Endothelial cell of umbilical vein (primary cell): ENCODE data around the gene OR5H1. TPM values are rescaled to one million over a fixed set of nuclear protein-coding genes. Genes with fewer than 3 reads are reported as not detected.

Source experiments
- BruUV-seq: library from RNA; stranded (reverse); fragments of 400-500 nt; replicated peaks from 2 replicates; lab custom pipeline; 2021; lab: Mats Ljungman, UMichigan
- CTCF ChIA-PET: fragments of 300-600, 350-600 bp; sonication (Branson Sonifier 250); formaldehyde crosslinking; loops from one replicate; lab custom pipeline; 2021; ENCODE audit warnings: antibody characterized with exemption, inconsistent platforms; lab: Charles Lee
- POLR2A ChIA-PET: fragments of 300-600, 350-600 bp; sonication (Branson Sonifier 250); formaldehyde crosslinking; loops from one replicate; lab custom pipeline; 2021; ENCODE audit warnings: antibody characterized with exemption, inconsistent platforms; lab: Charles Lee
- DNase-seq: peaks from one replicate; pipeline ENCODE4 v3.0.0-alpha.2; 2011; ENCODE audit warnings: low read depth, low spot score
- FAIRE-seq: peaks from 2 replicates; lab custom pipeline; 2011; peaks lifted over from hg19 to GRCh38; lab: Jason Lieb, UNC
- H2AFZ ChIP-seq: 2 replicates; pipeline ENCODE4 v1.6.0; 2012; ENCODE audit warnings: low read depth, low read length, control low read depth, inconsistent platforms
- H3K27ac ChIP-seq: 2 replicates; pipeline ENCODE4 v1.5.1; 2011; ENCODE audit warnings: low read depth, mild to moderate bottlenecking, control low read depth, low read length, moderate library complexity; ENCODE audit not compliant: insufficient read depth
- H3K27me3 ChIP-seq, 2 experiments: 2 replicates each; pipeline versions ENCODE4 v1.6.0 to v1.6.1; 2011; ENCODE audit warnings: low read length in 2 of 2, mixed read lengths in 1 of 2; ENCODE audit not compliant: control insufficient read depth in 2 of 2, insufficient read depth in 2 of 2
- H3K36me3 ChIP-seq, 2 experiments: 2 replicates in 1 of 2; 3 replicates in 1 of 2; pipeline ENCODE4 v1.5.1; 2011; ENCODE audit warnings: low read length in 2 of 2, mild to moderate bottlenecking in 1 of 2, moderate library complexity in 1 of 2; ENCODE audit not compliant: control insufficient read depth in 2 of 2, insufficient read depth in 2 of 2; ENCODE audit errors: extremely low read depth in 1 of 2
- H3K4me1 ChIP-seq: 3 replicates; pipeline ENCODE4 v1.5.1; 2011; ENCODE audit warnings: mild to moderate bottlenecking, low read length; ENCODE audit not compliant: control insufficient read depth, insufficient read depth; ENCODE audit errors: extremely low read depth
- H3K4me2 ChIP-seq: 2 replicates; pipeline ENCODE4 v1.6.1; 2011; ENCODE audit warnings: low read length, control low read depth, mixed read lengths; ENCODE audit not compliant: insufficient read depth
- H3K4me3 ChIP-seq, 3 experiments: fragments of 200-600 bp in 1 of 3; sonication (generic), shearing (Covaris generic) in 1 of 3; replicated peaks in 1 of 3; 2 replicates each; pipeline ENCODE4 v1.5.1; 2011 to 2016; ENCODE audit warnings: control low read depth in 3 of 3, low read length in 3 of 3, mild to moderate bottlenecking in 2 of 3, inconsistent platforms in 1 of 3, low read depth in 1 of 3, moderate library complexity in 1 of 3; ENCODE audit not compliant: insufficient read depth in 1 of 3
- H3K79me2 ChIP-seq: 2 replicates; pipeline ENCODE4 v1.6.0; 2012; ENCODE audit warnings: low read length, inconsistent platforms; ENCODE audit not compliant: control insufficient read depth, insufficient read depth
- H3K9ac ChIP-seq: replicated peaks from 2 replicates; pipeline ENCODE3; 2011; ENCODE audit warnings: low read length, control low read depth; ENCODE audit not compliant: insufficient read depth; ENCODE audit errors: extremely low read depth
- H3K9me1 ChIP-seq: replicated peaks from 3 replicates; pipeline ENCODE4 v1.6.0; 2011; ENCODE audit warnings: mild to moderate bottlenecking, low read length; ENCODE audit not compliant: control insufficient read depth, insufficient read depth; ENCODE audit errors: extremely low read depth
- H3K9me3 ChIP-seq: replicated peaks from 2 replicates; pipeline ENCODE4 v1.5.1; 2012; ENCODE audit warnings: low read length, inconsistent platforms; ENCODE audit not compliant: control insufficient read depth, insufficient read depth
- H4K20me1 ChIP-seq: replicated peaks from 2 replicates; pipeline ENCODE3; 2011; ENCODE audit warnings: mild to moderate bottlenecking, low read length; ENCODE audit not compliant: control insufficient read depth, insufficient read depth; ENCODE audit errors: extremely low read depth
- EZH2 ChIP-seq: IDR thresholded peaks from 2 replicates; pipeline ENCODE4 v1.6.1; 2012; ENCODE audit warnings: borderline replicate concordance, low read depth, mild to moderate bottlenecking, moderate library complexity, low read length, inconsistent platforms; ENCODE audit not compliant: severe bottlenecking
- FOS ChIP-seq: IDR thresholded peaks from 2 replicates; pipeline ENCODE4 v1.6.1; 2011; ENCODE audit warnings: mild to moderate bottlenecking, low read length, moderate library complexity, borderline replicate concordance; ENCODE audit not compliant: insufficient read depth
- GATA2 ChIP-seq: IDR thresholded peaks from 2 replicates; pipeline ENCODE4 v1.7.0; 2011; ENCODE audit warnings: low read depth, mild to moderate bottlenecking, moderate library complexity, mixed read lengths, low read length; ENCODE audit not compliant: insufficient read length, insufficient read depth
- JUN ChIP-seq: IDR thresholded peaks from 2 replicates; pipeline ENCODE4 v1.6.1; 2011; ENCODE audit warnings: borderline replicate concordance, low read depth; ENCODE audit not compliant: insufficient read length, insufficient read depth
- MAX ChIP-seq: IDR thresholded peaks from 2 replicates; pipeline ENCODE4 v1.6.1; 2011; ENCODE audit not compliant: insufficient read depth, insufficient read length
- MYC ChIP-seq: IDR thresholded peaks from one replicate; pipeline ENCODE4 v1.6.1; 2011; ENCODE audit warnings: mild to moderate bottlenecking, low read depth, low read length
- POLR2A ChIP-seq: IDR thresholded peaks from 2 replicates; pipeline ENCODE4 v1.6.1; 2012; ENCODE audit warnings: low read depth, mild to moderate bottlenecking, control low read depth, low read length
- POLR2AphosphoS5 ChIP-seq: IDR thresholded peaks from 2 replicates; pipeline ENCODE4 v1.6.1; 2012; ENCODE audit warnings: low read depth, mild to moderate bottlenecking, control low read depth, low read length, moderate library complexity; ENCODE audit not compliant: insufficient read depth
- dilution Hi-C: fragments of 300-500 bp; cut with MboI; formaldehyde crosslinking; loops from one replicate; pipeline ENCODE4 v1.15.0; 2019; ENCODE audit warnings: low sequenced_read_pairs; ENCODE audit not compliant: extremely low pct_ligation_motif_present
- intact Hi-C: fragments of 100-400 bp; cut with micrococcal nuclease; formaldehyde crosslinking; loops from one replicate; pipeline ENCODE4 v1.10.0; 2022
- polyA plus RNA-seq, 4 experiments: library from polyadenylated mRNA; depleted of rRNA in 3 of 4; stranded (reverse) in 3 of 4; unstranded in 1 of 4; fragments of >200 nt; gene quantifications; 2 replicates each; pipeline versions ENCODE4 v1.2.1 to v1.2.3, GENCODE V29; 2011 to 2012; ENCODE audit warnings: missing spikeins in 1 of 4
- total RNA-seq: library from RNA; stranded (reverse); gene quantifications from 2 replicates; pipeline ENCODE4 v1.2.3, GENCODE V29; 2021
- TF ChIP-seq, protein P1 (sequence below), 2 donors: IDR thresholded peaks; 1 replicate in 1 of 2; 2 replicates in 1 of 2; pipeline ENCODE4 v1.5.1; 2011; ENCODE audit warnings: low read length in 2 of 2, mild to moderate bottlenecking in 2 of 2, moderate library complexity in 2 of 2, control low read depth in 1 of 2, inconsistent platforms in 1 of 2, low read depth in 1 of 2; ENCODE audit not compliant: insufficient read depth in 1 of 2; ENCODE audit errors: extremely low read depth in 1 of 2

The OR5H1 gene
- total and polyA plus RNA-seq, 2 donors (not counting 3 experiments of a cell fraction or from before 2014, with no cell fraction given) = not detected

DNA sequence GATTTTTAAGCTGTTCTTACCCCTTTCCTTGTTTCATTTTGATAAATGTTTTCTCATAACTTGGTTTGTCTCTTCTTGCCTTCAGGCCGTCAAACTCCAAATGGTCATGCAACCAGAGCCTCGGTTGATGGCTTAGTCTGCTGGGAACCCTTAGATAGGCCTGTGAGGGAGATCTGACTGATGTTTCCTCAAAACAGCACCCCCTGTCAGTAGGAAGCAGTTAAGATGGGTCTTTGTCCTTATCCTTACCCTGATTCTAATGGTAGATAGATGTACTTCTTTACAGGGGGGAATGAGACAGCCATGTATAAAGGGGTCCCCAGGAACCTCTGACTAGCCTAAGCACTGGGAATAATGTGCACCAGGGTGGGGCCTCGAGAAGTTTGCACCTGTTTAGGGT, 16.3 kb upstream of the OR5H1 start:
- FAIRE-seq = no peak
- intact Hi-C loops = no loop called here

DNA sequence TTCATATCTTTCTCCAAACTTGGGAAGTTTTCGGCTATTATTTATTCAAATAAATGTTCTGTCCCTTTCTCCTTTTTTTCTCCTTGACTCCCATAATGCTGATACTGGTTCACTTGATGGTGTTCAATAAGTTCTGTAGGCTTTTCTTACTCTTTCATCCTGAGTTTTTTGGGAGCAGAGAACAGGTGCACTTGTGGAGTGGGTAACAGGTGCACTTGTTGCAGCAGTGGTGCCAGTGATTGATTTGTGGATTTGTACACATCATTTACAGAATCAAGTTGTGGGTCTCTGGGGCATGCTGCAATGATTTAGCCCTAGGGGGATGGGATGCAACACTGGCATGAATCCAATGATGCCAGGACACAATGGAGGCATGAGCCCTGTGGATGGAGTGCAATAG, 14.8 kb upstream of the OR5H1 start:
- no TSS peak for BruUV-seq
- no peaks in the 10 kb centered on the region for H3K36me3 ChIP-seq
- no peak overlapping the region for H2AFZ ChIP-seq
- no peaks in the 10 kb centered on the region for H4K20me1 ChIP-seq
- H3K27ac ChIP-seq = no peak overlapping the region
- H3K4me3 ChIP-seq = no peak overlapping the region
- intact Hi-C loops = no loop called here
- H3K9me1 ChIP-seq = no peaks in the 10 kb centered on the region
- H3K9me3 ChIP-seq = no peaks in the 10 kb centered on the region
- H3K4me1 ChIP-seq = no peaks in the 10 kb centered on the region
- CTCF ChIA-PET = no interaction called here
- DNase-seq (no peak), FAIRE-seq (no peak)
- no peak overlapping the region for H3K9ac ChIP-seq
- dilution Hi-C loops = no loop called here
- TF ChIP-seq POLR2A (no peak), EZH2 (no peak), POLR2AphosphoS5 (no peak), GATA2 (no peak), MYC (no peak), JUN (no peak), FOS (no peak), MAX (no peak)
- TF ChIP-seq, protein P1, sequence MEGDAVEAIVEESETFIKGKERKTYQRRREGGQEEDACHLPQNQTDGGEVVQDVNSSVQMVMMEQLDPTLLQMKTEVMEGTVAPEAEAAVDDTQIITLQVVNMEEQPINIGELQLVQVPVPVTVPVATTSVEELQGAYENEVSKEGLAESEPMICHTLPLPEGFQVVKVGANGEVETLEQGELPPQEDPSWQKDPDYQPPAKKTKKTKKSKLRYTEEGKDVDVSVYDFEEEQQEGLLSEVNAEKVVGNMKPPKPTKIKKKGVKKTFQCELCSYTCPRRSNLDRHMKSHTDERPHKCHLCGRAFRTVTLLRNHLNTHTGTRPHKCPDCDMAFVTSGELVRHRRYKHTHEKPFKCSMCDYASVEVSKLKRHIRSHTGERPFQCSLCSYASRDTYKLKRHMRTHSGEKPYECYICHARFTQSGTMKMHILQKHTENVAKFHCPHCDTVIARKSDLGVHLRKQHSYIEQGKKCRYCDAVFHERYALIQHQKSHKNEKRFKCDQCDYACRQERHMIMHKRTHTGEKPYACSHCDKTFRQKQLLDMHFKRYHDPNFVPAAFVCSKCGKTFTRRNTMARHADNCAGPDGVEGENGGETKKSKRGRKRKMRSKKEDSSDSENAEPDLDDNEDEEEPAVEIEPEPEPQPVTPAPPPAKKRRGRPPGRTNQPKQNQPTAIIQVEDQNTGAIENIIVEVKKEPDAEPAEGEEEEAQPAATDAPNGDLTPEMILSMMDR (IDR thresholded peaks at IDR 0.05; ENCODE audit: extremely low read depth in 1 of 2, insufficient read depth in 1 of 2, low read depth in 1 of 2, low read length in 2 of 2) = no peak
- no peaks in the 10 kb centered on the region for H3K27me3 ChIP-seq
- POLR2A ChIA-PET = no interaction called here
- H3K4me2 ChIP-seq = no peak overlapping the region
- H3K79me2 ChIP-seq = no peaks in the 10 kb centered on the region

More for the DNA sequence above, 16.3 kb upstream of the OR5H1 start:
- BruUV-seq = no TSS peak
- dilution Hi-C loops = no loop called here
- H3K4me2 ChIP-seq = no peak overlapping the region
- TF ChIP-seq GATA2 = no peak
- no peaks in the 10 kb centered on the region for H3K9me3 ChIP-seq
- POLR2A ChIA-PET = no interaction called here
- no peaks in the 10 kb centered on the region for H3K79me2 ChIP-seq
- no peaks in the 10 kb centered on the region for H3K36me3 ChIP-seq
- H3K27me3 ChIP-seq = no peaks in the 10 kb centered on the region
- no peak for DNase-seq
- H4K20me1 ChIP-seq = no peaks in the 10 kb centered on the region
- H2AFZ ChIP-seq = no peak overlapping the region
- no peak overlapping the region for H3K4me3 ChIP-seq
- no peaks in the 10 kb centered on the region for H3K4me1 ChIP-seq
- H3K9me1 ChIP-seq = no peaks in the 10 kb centered on the region
- H3K9ac ChIP-seq = no peak overlapping the region
- no peak overlapping the region for H3K27ac ChIP-seq
- CTCF ChIA-PET = no interaction called here
